GM21576 (cell line): ENCODE measurements around the gene NUB1.

Experiments
- ATAC-seq: cut with Tn5 transposase; IDR thresholded peaks from one replicate; pipeline ENCODE4 v1.9.1; 2021; ENCODE audit warnings: mild to moderate bottlenecking, moderate library complexity; ENCODE audit not compliant: unreplicated experiment

The NUB1 gene

DNA sequence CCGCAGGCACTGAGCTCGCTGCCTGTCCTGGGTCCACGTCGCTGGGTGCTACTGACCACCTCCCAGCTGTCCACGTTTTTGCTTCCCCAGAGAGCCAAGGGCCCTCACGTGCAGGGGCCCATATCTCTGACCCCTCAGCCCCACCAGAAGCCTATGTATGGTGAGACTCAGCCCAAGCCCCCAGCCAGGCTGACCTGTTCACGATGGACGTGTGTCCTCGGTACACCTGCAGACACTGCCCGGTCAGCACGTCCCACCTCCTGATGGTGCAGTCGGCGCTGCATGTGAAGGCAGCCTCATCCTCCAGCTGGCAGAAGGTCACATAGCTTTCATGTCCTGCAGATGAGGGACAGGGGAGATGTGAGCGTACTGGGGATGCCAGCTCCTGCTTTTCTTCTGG is 58.3 kb downstream of the NUB1 start:
- no peak for ATAC-seq

DNA sequence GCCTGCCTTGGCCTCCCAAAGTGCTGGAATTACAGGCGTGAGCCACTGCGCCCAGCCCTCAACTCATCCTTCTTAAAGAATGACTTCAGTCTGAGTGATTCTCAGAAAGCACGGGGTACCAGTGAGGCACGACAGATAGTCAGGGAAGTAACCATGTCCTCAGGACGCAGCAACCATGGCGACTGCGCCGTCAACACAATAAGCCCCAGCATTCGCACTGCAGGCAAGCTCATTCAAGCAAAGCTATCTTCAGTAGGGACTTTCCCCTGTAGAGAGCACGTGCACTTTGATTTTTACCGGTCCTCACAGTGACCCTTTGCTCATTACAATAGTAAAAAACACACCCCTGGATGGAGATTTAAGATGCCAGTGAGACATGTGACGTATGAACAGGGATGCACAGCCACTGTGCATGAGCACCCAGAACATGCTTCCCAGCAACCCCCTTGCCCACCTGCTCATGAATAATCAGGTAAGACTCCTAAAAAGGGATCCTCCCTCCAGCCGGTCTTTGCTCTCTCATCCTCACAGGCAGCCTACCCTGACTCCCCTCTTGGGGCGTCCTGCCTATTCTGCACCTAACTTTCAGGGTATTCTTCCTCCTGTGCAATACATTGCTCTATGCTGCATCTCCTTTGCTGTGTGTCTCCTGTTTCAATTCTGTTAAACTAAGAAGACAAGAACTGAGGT is 59.2 kb downstream of the NUB1 start:
- ATAC-seq: peak; percentile 84

- no peak for ATAC-seq
These were observed 60.6 kb downstream of the NUB1 start for GRCh38 chr7:151402029-151402835.

DNA sequence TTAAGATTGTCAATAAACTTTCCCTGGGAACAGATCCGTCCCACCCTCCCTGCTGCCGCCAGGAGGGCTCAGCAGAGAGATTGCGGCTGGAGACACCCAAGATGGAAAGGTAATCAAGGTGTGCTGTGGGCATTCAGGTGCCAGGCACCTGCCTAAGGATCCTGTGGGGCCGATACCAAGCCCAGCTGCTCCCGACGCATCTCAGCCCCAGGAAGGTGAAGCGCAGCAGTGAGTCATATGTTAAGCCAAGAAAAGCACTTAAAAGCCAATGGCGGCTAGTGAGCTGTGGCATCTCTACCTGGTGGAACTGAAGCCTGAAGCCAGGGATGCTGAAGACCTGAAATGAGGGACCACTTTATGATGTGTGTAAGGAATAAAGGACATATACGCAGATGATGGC is 62.2 kb downstream of the NUB1 start:
- no peak for ATAC-seq

- ATAC-seq: no peak
These were observed 62.8 kb downstream of the NUB1 start for GRCh38 chr7:151404216-151405011.

DNA sequence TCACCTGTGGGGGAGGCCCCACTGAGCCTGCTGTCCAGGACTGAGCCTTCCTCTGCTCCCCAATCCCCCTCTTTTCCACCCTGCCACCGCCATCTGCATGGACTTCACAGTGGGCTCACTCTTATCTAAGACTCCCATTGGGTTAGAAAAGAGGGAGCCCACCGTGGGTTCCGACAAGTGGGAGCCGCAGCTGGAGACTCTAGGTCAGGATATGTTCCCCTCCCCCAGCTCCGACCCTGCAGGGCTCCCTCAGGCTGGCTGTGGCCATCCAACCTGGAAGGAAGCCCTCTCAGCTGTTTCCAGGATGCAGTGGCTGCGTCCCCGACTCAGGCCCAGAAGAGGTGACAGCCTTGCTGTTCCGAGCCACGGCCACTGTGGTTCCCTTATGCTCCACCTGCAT is 63.4 kb downstream of the NUB1 start:
- ATAC-seq: no peak

DNA sequence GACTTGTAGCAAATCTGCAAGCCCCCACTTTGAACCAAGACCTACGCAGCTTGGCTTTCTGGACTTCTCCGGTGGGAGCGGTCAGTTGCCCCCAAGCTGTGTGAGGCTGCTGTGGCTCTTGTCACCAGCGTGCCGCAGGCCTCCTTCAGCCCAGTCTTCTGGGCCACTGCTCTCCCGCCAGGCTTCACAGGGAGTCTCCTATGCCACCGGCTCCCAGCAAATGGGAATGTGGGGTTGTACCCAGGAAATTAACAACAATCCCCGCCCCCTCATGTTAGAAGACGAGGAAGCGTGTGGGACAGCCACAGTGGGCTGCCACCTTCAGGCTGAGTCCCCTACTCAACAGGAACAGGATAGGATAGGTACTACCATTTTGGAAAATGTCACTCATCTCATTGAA is 64.0 kb downstream of the NUB1 start:
- no peak for ATAC-seq

DNA sequence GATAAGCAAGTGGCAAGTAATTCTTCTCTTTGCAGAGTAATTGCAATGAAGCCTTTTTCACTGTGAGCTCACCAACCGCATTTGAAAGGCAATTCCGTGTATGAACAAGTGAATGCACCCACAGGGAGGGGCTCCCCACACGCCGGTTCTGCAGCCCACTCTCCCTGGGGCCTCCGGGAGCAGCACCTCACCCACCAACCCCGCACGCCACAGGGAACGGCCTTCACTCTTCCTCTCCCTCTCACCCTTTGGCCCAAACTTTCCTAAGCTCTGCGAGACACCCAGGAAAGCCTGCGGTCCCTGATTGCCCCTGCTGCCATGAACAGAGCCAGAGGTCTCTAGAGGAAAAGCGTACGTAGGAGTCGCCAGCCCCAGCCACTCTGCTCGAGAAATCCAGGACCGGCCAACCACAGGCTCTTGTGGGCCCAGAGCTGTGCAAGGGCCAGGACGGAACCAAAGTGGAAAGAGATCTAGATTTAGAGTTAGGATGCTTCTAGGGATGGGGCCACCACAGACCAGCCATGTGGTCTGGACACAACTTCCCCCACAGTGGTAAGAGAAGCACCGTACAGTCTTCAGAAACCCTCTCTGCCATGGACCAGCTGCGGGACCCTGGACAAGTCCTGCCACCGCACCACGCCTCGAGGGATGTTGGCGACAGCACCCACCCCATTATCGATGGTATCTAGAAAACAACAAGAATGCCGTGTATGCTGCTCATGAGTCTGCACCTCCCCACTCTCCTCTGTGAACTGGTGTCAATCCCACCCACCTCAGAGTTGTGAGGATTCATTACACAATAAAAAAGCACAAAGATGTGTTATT is 64.7 kb downstream of the NUB1 start:
- ATAC-seq: no peak

DNA sequence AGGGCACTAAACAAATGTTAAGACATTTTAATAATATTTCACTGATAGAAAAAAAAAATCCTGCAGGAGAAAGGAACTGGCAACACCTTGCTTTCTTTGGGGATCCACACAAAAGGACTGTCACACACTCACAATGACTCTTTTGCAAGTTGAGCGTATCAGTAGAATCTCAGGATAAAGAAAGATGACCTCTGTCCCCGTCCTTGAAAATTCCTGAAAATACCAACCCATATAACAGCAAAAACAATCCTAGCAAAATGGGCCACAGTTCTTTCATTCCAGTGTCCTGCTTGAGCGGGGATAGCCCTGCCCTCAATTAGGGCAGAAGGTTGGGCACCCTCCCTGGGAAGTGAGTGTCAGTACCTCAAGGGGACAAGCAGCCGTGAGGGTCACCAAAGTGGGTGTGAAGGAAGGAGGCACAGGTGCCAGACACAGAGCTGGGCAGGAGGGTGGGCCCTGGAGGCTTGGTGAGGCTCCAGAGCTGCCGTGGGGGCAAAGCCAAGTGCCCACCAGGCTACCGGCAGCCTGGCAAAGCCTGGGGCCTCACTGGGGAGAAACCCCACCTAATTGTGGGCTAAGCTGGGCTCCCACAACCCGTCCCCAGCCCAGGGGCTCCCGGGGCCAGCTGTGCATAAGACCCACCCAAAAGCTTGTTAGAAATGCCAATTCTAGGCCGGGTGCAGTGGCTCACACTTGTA is 65.4 kb downstream of the NUB1 start:
- ATAC-seq: no peak

DNA sequence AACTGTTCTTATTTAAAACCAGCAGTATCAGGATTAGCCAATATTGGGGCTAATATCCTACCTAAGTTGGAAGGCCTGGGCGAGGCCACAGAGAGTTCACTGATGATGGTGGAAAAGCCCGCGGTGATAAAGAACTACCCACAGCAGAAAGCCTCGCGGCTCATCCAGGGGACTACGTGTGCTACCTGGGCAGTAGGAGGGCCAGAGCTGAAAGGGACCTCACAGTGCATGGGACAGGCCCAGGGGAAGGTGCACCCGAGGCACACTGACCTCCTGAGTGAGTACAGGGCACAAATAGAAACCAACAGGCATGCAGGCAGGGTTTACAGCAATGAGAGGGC is 66.9 kb downstream of the NUB1 start:
- ATAC-seq: no peak

DNA sequence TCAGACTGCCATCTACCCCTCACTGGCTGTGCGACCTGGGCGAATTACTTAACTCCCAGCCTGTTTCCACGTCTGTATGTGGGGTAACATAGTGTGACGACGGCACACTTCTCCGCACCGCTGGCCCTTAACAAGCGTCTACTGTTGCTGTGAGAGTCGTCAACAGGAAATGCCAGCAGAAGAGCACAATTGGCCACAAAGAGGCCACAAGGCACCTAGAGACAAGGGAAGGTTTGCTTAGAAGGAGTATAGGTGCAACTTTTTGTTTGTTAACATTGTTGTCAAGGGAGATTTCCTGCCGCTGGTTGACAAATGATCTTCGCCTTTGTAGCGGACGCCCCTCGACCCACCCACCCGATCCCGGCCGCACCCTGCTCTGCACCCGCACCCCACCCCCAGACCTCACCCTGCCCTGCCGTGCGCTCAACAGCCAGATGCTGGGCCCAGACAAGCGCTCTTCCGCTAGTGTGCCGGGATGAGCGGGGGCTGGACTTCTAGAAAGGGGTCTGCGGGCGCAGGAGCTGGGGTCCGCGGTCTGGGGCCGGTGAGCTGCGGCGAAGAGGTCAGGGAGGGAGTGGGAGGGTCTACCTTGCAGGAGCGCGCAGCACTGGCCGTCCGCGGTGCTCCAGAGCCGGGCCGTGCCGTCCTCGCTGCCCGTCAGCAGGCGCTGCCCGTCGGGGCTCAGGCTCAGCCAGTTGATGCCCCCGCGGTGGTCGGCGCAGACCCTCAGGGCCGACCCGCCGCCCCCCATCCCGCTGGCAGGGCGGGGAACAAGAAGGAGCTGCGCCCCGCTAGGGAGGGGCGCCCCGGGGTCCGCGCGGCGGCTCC is 67.4 kb downstream of the NUB1 start:
- ATAC-seq: no peak

DNA sequence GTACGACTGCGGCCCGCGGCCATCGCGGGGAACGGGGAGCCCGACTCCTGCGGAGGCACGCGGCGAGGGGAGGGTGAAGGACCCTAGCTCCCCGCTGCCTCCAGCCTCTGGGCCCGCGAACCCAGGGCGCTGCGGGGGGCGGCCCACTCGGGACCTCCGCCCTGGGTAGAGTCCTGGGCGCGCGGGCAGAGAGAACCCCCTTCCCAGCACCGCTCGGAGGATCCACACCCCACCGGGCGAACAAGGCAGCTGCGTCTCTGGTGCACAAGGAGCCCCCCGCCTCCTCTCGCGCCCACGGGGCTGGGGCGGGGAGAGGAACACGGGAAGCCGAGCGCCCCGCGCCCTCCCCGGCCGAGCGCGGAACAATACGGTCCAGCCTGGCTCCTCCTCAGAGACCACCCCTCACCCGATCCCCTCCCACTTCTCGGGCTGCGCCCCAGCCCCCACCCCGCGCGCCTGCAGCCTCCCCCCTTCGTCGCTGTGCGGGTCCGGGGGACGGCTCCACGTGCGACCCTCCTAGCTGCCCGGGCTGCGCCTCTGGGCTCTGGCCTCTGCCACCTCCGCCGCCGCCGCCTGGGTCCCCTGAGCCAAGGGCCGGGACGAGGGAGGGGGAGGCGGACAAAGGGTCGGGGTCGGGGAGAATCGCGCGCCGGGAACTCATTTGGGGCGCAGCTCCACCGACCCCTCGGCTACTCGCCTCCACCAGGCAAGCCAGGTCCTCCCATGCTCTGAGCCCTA is 68.2 kb downstream of the NUB1 start, which contains the start of gene WDR86:
Gene WDR86 (minus strand): TSS at position 372 of the 738 bp plus-strand sequence. CDS start 449 bp downstream, outside the sequence.
- ATAC-seq: no peak

DNA sequence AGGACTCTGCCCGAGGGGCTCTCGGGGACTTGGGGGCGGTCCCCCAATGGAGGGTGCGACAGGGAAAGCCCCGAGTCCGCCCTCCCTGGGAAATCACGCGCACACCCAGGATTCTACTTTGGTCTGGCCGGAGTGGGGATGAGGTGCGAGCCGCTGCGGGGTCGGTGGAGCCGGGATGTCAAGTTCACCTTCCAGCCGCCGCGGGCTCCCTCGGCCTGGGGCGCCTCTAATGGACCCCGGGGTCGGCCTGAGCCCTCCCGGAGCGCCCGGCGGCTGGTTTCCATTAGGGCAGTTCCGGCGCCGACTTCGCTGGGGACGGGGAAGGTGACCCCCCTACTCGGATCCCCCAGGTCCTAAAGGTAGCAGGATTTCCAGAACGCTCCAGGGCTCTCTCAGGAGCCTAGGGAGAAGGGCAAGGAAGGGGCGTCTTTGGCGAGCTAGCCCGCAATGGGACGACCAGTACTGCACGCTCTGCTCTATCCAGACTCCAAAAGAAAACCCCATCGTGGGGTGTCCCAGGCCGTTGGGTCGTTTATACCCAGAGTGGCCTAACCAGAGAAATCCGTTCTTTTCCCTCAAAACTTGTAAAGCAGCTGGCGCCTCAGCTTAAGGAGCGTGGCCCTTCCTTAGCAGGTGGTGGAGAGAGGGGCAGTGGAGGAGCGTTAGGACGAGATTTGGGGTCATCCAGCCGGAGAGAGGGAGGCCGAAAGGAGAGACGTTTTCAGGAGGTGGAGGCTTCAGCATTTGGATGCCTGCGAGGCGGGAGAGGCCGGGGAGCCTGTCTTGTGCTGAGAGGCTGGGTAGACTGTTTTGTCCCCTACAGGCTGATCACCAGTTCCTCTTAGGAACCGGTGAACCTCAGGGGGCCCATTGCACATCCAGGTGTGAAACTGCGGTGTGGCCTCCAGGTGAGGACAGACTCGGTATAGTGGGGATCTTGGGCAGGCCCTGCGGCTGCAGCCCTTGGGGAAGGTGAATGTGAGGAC is 69.1 kb downstream of the NUB1 start:
- ATAC-seq: no peak

- no peak for ATAC-seq
These were observed 69.9 kb downstream of the NUB1 start for GRCh38 chr7:151411551-151411950.

DNA sequence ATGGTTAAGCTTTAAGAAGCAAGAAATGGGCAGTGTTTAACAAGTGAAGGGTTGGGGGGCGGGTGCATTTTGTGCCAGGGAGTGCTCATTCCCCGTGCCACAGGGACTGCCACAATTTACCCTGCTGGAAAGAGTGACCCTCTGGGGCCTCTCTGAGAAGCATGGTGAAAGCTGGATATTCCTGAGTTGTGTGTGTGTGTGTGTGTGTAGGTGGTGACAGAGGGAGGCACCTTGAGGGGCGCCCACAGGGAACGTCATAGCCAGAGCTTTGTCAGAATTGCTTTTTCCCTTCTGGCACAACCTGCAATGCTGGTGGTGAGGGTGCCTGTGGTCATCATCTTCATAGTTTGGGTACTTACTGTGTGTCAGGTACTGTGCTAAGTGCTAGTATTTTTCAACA is 70.7 kb downstream of the NUB1 start:
- ATAC-seq: no peak

DNA sequence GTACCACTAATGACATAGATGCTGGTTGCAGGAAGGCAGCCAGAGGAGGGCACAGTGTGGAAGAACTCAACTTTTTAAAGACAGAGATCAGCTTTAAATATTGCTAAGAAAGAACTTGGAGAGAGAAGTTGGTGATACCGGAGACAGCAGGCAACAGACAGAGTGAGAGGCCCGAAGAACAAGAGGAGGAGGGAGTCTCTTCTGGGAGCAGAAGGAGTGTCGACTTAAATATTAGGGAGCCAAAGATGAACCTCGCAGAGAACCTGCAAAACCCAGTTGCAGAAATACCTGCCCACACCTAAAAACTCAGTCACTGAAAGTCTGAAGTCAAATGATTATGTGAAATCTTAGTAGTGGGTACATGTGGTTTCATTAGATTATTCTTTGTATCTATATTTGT is 71.6 kb downstream of the NUB1 start:
- ATAC-seq: no peak

GRCh38 chr7:151415375-151416105 is 73.9 kb downstream of the NUB1 start:
- no peak for ATAC-seq
